C4-2B (cell line): ENCODE data around the gene MED9.

ENCODE experiments used
- H3K27ac ChIP-seq: fragments of 450-650 bp; 2 replicates; pipeline ENCODE4 v1.5.1; 2017
- ZFX ChIP-seq: fragments of 450-650 bp; IDR thresholded peaks from 2 replicates; pipeline ENCODE4 v1.6.1; 2017
- TF ChIP-seq, protein P1 (sequence below): fragments of 450-650 bp; conservative IDR thresholded peaks from 2 replicates; pipeline ENCODE4 v1.5.1; 2017; ENCODE audit warnings: mild to moderate bottlenecking

The MED9 gene

DNA sequence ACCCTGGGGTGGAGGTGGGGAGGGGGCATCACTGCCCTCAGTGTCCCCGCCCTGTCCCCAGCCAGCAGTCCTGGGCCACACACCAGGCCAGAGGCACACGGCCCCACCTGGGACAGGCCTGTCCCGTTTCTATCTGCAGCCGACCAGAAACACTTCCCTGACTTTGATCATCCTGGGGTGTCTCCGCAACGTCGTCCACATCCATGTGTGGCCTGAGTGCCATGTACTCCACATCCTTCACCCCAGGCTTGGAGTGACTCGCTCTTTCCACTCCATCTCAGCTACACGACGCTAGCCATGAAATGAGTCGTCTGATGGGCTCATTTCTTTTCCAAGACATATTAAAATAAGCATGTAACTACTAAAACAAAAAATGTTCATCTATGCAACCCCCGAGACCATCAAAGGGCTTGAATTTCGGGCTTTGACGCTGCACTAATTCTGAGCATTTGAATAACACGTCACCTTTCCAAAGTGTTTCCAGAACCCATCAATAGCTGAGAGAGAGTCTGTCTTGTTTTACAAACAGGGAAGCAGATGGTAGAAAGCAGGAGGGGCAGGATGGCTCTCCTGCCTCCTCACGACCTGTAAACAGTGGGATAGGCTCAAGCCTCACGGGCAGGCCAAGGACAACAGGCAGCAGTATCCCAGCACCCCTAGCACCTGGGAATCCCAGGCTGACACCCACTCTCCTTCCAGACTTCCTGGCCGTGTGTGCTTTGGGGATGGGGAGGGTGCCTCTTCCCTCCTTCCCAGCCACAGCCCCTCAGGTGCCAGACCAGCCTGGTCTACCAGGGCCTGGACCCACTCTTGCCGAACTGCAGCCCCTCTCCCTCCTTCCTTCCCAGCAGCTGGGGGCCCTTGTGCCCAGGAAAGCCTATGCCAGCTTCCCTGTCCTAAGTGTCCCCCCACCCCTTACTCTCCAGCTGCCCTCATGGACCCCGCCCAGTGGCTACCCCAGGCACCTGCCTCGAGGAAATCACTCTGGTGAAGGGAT, 39.4 kb downstream of the MED9 start:
- H3K27ac ChIP-seq, result no peak overlapping the region
- TF ChIP-seq, protein P1, sequence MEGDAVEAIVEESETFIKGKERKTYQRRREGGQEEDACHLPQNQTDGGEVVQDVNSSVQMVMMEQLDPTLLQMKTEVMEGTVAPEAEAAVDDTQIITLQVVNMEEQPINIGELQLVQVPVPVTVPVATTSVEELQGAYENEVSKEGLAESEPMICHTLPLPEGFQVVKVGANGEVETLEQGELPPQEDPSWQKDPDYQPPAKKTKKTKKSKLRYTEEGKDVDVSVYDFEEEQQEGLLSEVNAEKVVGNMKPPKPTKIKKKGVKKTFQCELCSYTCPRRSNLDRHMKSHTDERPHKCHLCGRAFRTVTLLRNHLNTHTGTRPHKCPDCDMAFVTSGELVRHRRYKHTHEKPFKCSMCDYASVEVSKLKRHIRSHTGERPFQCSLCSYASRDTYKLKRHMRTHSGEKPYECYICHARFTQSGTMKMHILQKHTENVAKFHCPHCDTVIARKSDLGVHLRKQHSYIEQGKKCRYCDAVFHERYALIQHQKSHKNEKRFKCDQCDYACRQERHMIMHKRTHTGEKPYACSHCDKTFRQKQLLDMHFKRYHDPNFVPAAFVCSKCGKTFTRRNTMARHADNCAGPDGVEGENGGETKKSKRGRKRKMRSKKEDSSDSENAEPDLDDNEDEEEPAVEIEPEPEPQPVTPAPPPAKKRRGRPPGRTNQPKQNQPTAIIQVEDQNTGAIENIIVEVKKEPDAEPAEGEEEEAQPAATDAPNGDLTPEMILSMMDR, result no peak
- no peak for TF ChIP-seq ZFX

DNA sequence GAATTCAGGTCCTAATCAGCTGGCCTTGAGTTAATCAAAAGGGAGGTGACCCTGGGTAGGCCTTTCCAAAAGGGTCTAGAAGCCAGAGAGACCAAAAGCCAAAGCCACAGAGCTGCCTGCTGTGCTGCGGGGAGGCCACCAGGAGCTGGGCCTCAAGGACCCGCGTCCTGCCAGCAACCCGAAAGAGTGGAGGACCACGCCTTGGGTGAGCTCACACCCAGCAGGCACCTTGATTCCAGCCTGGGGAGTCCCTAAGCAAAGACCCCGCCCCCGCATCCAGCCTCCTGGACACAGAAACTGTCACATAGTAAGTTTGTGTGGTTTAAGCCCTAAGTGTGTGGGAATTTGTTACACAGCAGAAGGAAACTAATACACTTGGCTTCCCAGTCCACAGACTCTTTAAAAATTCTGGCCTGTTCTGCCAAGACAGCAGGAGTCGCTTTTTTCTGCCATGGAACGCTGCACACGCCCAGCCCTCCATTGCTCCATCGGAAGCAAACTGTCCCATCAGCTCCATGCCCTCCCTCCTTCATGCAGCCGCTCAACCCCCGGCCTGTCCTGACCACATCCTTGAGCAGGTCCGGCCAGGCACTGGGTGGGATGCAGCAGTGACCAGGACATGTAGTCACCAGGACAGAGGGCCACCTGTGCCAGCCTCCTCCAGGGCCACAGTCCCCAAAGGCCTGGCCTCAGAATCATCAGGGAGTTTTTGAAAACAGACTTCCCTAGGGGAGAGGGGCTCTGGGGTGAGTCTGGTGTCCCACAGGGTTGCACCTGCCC, 40.3 kb downstream of the MED9 start:
- TF ChIP-seq, protein P1, result no peak
- no peak for TF ChIP-seq ZFX
- H3K27ac ChIP-seq, result no peak overlapping the region

DNA sequence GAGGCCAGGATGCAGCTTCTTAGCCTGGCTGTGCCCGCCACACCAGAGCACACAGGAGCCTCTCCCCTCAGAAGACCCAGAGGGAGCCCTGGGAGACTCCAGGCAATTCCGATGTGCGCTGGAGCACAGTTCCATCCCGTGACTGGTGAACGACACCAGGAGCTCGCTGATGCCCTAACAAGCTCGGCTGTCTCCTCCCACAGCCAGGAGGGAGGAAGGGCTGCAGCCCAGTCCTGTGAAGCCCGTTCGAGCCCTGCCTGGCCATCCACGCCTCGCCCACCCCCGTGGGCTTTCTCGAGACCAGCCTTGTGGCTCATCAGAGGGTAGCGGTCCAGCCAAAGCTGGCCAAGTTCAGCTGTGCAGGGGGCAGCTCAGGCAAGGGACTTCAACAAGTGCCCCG, 41.2 kb downstream of the MED9 start:
- TF ChIP-seq, protein P1, result no peak
- no peak for TF ChIP-seq ZFX
- H3K27ac ChIP-seq, result no peak overlapping the region

DNA sequence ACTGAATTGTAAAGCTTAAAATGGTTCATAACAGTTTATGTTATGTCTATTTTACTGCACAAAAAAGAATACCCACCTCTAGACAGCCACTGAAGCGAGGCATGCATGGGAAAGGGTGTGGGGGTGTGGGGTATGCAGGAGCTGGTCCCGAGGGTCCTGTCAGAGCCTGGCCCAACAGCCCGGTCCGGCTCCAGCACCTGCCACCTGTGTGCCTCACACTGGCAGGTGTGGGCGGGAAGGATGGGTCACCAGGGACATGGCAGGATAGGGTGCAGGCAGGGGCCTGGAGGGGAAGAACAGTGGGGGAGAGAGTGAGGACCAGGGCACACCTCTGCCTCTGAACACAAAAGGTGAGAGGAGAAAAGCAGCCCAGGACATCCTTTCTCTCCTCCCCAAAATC, 42.2 kb downstream of the MED9 start:
- no peak overlapping the region for H3K27ac ChIP-seq
- no peak for TF ChIP-seq ZFX
- TF ChIP-seq, protein P1, result no peak

DNA sequence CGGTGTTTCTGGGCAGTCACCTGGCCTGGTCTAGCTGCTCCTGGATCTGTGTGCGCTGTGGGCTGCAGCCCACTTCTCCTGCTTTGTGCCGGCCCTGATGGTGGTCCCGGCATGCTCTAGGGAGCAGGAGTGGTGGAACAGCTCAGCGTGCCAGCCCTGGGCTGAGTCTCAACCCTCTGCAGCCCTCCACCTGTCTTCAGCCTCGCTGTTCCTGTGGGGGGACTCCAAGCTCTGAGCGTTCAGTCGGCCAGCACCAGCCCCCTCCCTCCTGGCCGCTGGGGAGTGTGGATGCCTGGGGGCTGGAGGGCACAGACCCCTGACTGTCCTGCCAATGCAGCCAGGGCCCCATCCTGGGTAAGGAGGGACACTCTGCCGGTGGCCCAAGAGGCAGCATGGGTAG, 43.1 kb downstream of the MED9 start:
- H3K27ac ChIP-seq, result no peak overlapping the region
- no peak for TF ChIP-seq ZFX

DNA sequence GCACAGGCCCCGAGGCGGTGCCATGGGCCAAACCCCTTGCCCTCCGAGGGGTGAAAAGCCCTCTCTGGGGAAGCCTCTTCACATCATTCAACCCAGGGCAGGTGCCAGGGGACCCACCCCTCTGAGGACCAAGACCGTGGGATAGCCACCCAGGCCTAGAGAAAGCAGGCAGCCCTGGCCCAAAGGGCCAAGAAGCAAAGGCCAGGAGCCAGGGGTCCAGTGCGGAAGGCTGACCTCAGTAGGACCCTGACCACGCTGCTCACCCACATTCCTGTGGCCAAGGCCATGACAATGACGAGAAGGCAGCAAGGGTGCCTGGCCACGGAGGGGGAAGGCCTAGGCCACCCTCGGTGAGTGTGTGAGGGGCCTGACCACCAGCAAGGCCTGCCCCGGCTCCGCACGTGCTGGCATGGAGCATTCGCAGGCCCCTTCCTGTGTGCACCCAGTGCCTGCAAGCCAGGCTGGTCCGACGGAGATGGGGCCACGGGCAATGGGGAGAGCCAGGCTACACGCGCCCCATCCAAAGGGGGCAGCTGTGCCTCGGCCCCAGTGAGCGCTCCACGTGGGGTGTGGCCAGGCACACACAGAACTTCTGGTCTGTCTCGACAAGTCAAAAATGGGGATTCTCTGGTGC, 43.9 kb downstream of the MED9 start:
- TF ChIP-seq, protein P1, result no peak
- TF ChIP-seq ZFX, result no peak
- no peak overlapping the region for H3K27ac ChIP-seq

DNA sequence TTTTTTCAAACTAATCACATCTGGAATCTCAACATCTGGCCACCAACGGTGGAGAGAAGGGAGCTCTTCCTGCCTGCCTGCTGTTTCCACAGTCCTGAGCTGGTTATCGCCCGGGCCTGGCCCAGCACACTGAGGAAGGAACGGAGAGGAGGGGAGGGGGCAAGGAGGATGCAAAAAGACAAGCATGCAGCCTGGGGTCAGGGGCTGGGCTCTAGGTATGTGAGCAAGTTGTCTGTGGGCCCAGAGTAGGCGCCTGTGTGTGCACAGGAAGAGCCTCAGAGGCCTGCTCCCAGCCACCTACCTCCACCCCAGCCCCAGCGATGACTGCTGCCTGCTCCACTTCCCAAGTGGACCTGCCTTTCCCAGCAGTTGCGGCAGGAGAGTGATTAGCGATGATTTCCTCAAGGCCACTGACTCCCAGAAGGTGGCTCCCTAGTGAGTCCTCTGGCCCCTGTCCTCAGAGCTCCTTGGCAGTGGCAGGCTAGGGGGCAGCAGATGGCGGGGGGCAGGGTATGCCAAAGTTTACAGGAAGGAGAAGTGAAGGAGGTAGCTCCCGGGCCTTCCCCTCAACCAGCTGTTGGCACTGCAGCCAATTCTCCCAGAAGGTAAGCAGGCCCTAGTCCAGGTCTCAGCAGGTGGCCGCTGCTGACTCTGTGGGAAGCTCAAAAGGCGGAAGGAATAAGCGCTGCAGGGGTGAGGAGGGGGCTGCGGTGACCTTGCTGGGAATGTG, 46.4 kb downstream of the MED9 start:
- no peak for TF ChIP-seq ZFX
- TF ChIP-seq, protein P1, result no peak
- H3K27ac ChIP-seq, result no peak overlapping the region
